Activated naive CD8-positive, alpha-beta T cell treated with anti-CD3 and anti-CD28 coated beads for 36 hours (primary cell): ENCODE results near the gene ATOSB. TPM values are rescaled to one million over a fixed set of nuclear protein-coding genes. Genes with fewer than 3 reads are reported as not detected.

Experiments used
- DNase-seq: peaks from one replicate; pipeline ENCODE4 v3.0.0; 2021
- H3K27ac Mint-ChIP-seq: one replicate; pipeline ENCODE4 v1.8.0; 2022; ENCODE audit warnings: mild to moderate bottlenecking, moderate library complexity, mixed read lengths
- H3K27me3 Mint-ChIP-seq: one replicate; pipeline ENCODE4 v1.8.0; 2022; ENCODE audit warnings: mild to moderate bottlenecking, mixed read lengths
- H3K36me3 Mint-ChIP-seq: one replicate; pipeline ENCODE4 v1.8.0; 2021; ENCODE audit warnings: mild to moderate bottlenecking, mixed read lengths
- H3K4me1 Mint-ChIP-seq: one replicate; pipeline ENCODE4 v1.8.0; 2021; ENCODE audit warnings: mixed read lengths
- H3K4me3 Mint-ChIP-seq: one replicate; pipeline ENCODE4 v1.8.0; 2022; ENCODE audit warnings: mild to moderate bottlenecking, moderate library complexity, mixed read lengths
- H3K9me3 Mint-ChIP-seq: one replicate; pipeline ENCODE4 v1.8.0; 2022; ENCODE audit warnings: mixed read lengths
- total RNA-seq, 2 experiments: library from RNA; stranded (reverse); gene quantifications; one replicate each; pipeline ENCODE4 v1.2.3, GENCODE V29; 2021

Gene ATOSB
- total RNA-seq, 2 experiments from 2014 or later, result 3.8 to 4.1 TPM

GRCh38 chr9:35078066-35078465, 37.6 kb downstream of the ATOSB start:
- no peaks in the 10 kb centered on the region for H3K9me3 Mint-ChIP-seq
- peaks cover 39% of the 10 kb centered on the region for H3K36me3 Mint-ChIP-seq
- DNase-seq, result no peak
- no peaks in the 10 kb centered on the region for H3K27me3 Mint-ChIP-seq
- H3K27ac Mint-ChIP-seq, result no peak overlapping the region
- H3K4me3 Mint-ChIP-seq, result peak overlapping the region; percentile 96
- peaks cover 23% of the 10 kb centered on the region for H3K4me1 Mint-ChIP-seq

- H3K36me3 Mint-ChIP-seq, result peaks cover 42% of the 10 kb centered on the region
- H3K27ac Mint-ChIP-seq, result no peak overlapping the region
- H3K9me3 Mint-ChIP-seq, result no peaks in the 10 kb centered on the region
- peaks cover 28% of the 10 kb centered on the region for H3K4me1 Mint-ChIP-seq
- H3K27me3 Mint-ChIP-seq, result peaks cover 6% of the 10 kb centered on the region
- DNase-seq, result no peak
- no peak overlapping the region for H3K4me3 Mint-ChIP-seq
Observed at GRCh38 chr9:35076848-35077247, 38.8 kb downstream of the ATOSB start.

- H3K27ac Mint-ChIP-seq, result no peak overlapping the region
- peaks cover 35% of the 10 kb centered on the region for H3K4me1 Mint-ChIP-seq
- no peak overlapping the region for H3K4me3 Mint-ChIP-seq
- H3K36me3 Mint-ChIP-seq, result peaks cover 54% of the 10 kb centered on the region
- H3K9me3 Mint-ChIP-seq, result no peaks in the 10 kb centered on the region
- peaks cover 6% of the 10 kb centered on the region for H3K27me3 Mint-ChIP-seq
- DNase-seq, result no peak
Observed at GRCh38 chr9:35075358-35075757, 40.3 kb downstream of the ATOSB start.

- DNase-seq, result no peak
- H3K4me1 Mint-ChIP-seq, result peaks cover 36% of the 10 kb centered on the region
- H3K9me3 Mint-ChIP-seq, result no peaks in the 10 kb centered on the region
- no peak overlapping the region for H3K4me3 Mint-ChIP-seq
- H3K27ac Mint-ChIP-seq, result no peak overlapping the region
- H3K27me3 Mint-ChIP-seq, result peaks cover 6% of the 10 kb centered on the region
- peaks cover 58% of the 10 kb centered on the region for H3K36me3 Mint-ChIP-seq
Observed at GRCh38 chr9:35074791-35075190, 40.9 kb downstream of the ATOSB start.

- DNase-seq, result no peak
- Mint-ChIP-seq H3K4me3 (no peak overlapping the region), H3K27me3 (peaks cover 6% of the 10 kb centered on the region), H3K9me3 (no peaks in the 10 kb centered on the region), H3K4me1 (peaks cover 39% of the 10 kb centered on the region), H3K36me3 (peaks cover 61% of the 10 kb centered on the region), H3K27ac (peak overlapping the region; percentile 44)
Observed at GRCh38 chr9:35074141-35074540, 41.5 kb downstream of the ATOSB start.

GRCh38 chr9:35073279-35073612, 42.4 kb downstream of the ATOSB start:
- H3K36me3 Mint-ChIP-seq, result peaks cover 61% of the 10 kb centered on the region
- no peak for DNase-seq
- peak overlapping the region; percentile 95 for H3K27ac Mint-ChIP-seq
- H3K27me3 Mint-ChIP-seq, result peaks cover 6% of the 10 kb centered on the region
- peaks cover 41% of the 10 kb centered on the region for H3K4me1 Mint-ChIP-seq
- no peaks in the 10 kb centered on the region for H3K9me3 Mint-ChIP-seq
- peak overlapping the region; percentile 93 for H3K4me3 Mint-ChIP-seq

GRCh38 chr9:35072461-35073278, 43.0 kb downstream of the ATOSB start, which contains the start of gene VCP:
Gene VCP, minus strand, starts transcription at chr9:35072625. Its CDS starts 272 bp downstream, at chr9:35072353.
- Mint-ChIP-seq H3K27ac (peak within 1 kb of the TSS; percentile 95), H3K36me3 (peaks cover 61% of the 10 kb centered on the region), H3K4me1 (peaks cover 40% of the 10 kb centered on the region), H3K4me3 (peak within 1 kb of the TSS; percentile 93), H3K27me3 (peaks cover 6% of the 10 kb centered on the region), H3K9me3 (no peaks in the 10 kb centered on the region)
- peak; percentile 97 for DNase-seq

GRCh38 chr9:35071814-35072460, 43.7 kb downstream of the ATOSB start:
- peaks cover 62% of the 10 kb centered on the region for H3K36me3 Mint-ChIP-seq
- peaks cover 44% of the 10 kb centered on the region for H3K4me1 Mint-ChIP-seq
- peak; percentile 84 for DNase-seq
- H3K9me3 Mint-ChIP-seq, result no peaks in the 10 kb centered on the region
- H3K27ac Mint-ChIP-seq, result peak overlapping the region; percentile 95
- peaks cover 6% of the 10 kb centered on the region for H3K27me3 Mint-ChIP-seq
- H3K4me3 Mint-ChIP-seq, result peak overlapping the region; percentile 93

GRCh38 chr9:35070823-35071813, 44.5 kb downstream of the ATOSB start:
- Mint-ChIP-seq H3K36me3 (peaks cover 66% of the 10 kb centered on the region), H3K27ac (peak overlapping the region; percentile 95)
- DNase-seq, result no peak

GRCh38 chr9:35069020-35069419, 46.6 kb downstream of the ATOSB start:
- H3K4me1 Mint-ChIP-seq, result peaks cover 47% of the 10 kb centered on the region
- peak overlapping the region; percentile 32 for H3K4me3 Mint-ChIP-seq
- H3K27ac Mint-ChIP-seq, result no peak overlapping the region
- H3K27me3 Mint-ChIP-seq, result peaks cover 6% of the 10 kb centered on the region
- H3K9me3 Mint-ChIP-seq, result no peaks in the 10 kb centered on the region
- peaks cover 64% of the 10 kb centered on the region for H3K36me3 Mint-ChIP-seq
- DNase-seq, result no peak

More at GRCh38 chr9:35070823-35071813, 44.5 kb downstream of the ATOSB start:
- Mint-ChIP-seq H3K27me3 (peaks cover 6% of the 10 kb centered on the region), H3K4me3 (peak overlapping the region; percentile 93), H3K9me3 (no peaks in the 10 kb centered on the region), H3K4me1 (peaks cover 47% of the 10 kb centered on the region)

GRCh38 chr9:35067056-35067455, 48.6 kb downstream of the ATOSB start:
- Mint-ChIP-seq H3K4me3 (no peak overlapping the region), H3K9me3 (no peaks in the 10 kb centered on the region), H3K36me3 (peaks cover 64% of the 10 kb centered on the region), H3K27me3 (no peaks in the 10 kb centered on the region), H3K27ac (peak overlapping the region; percentile 43), H3K4me1 (peaks cover 37% of the 10 kb centered on the region)
- DNase-seq, result no peak

GRCh38 chr9:35060548-35061207, 55.0 kb downstream of the ATOSB start:
- Mint-ChIP-seq H3K4me1 (no peaks in the 10 kb centered on the region), H3K27me3 (no peaks in the 10 kb centered on the region), H3K36me3 (peaks cover 62% of the 10 kb centered on the region), H3K27ac (no peak overlapping the region), H3K4me3 (no peak overlapping the region), H3K9me3 (no peaks in the 10 kb centered on the region)
- no peak for DNase-seq

GRCh38 chr9:35059438-35059837, 56.2 kb downstream of the ATOSB start:
- Mint-ChIP-seq H3K4me1 (no peaks in the 10 kb centered on the region), H3K9me3 (no peaks in the 10 kb centered on the region), H3K27ac (no peak overlapping the region), H3K27me3 (no peaks in the 10 kb centered on the region), H3K36me3 (peaks cover 60% of the 10 kb centered on the region), H3K4me3 (no peak overlapping the region)
- DNase-seq, result no peak

- no peaks in the 10 kb centered on the region for H3K4me1 Mint-ChIP-seq
- H3K27ac Mint-ChIP-seq, result peak overlapping the region; percentile 64
- no peaks in the 10 kb centered on the region for H3K27me3 Mint-ChIP-seq
- peaks cover 56% of the 10 kb centered on the region for H3K36me3 Mint-ChIP-seq
- no peaks in the 10 kb centered on the region for H3K9me3 Mint-ChIP-seq
- no peak overlapping the region for H3K4me3 Mint-ChIP-seq
- DNase-seq, result no peak
Observed at GRCh38 chr9:35057271-35057620, 58.4 kb downstream of the ATOSB start.
